ENCODE measurements around the gene RNF213.

DNA sequence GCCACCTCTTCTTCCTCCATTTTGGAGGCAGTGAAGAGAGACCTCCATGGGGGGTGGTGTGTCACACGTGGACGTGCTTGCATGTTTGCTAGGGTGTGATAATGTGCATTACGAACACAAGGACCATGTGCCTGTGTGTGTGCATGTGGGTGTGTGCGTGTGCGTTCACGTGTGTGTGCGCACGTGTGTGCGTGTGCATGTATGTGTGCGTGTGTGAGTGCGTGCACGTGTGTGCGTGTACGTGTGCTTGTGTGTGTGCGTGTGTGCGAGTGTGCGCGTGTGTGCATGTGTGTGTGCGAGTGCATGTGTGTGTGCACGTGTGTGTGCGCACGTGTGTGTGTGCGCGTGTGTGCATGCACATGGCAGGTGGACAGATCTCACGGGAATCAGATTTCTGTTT lies 29.5 kb downstream of the RNF213 start:
- TF ChIP-seq POLR2A (IDR thresholded peaks at IDR 0.05) = no peak
- TF ChIP-seq, protein P1, sequence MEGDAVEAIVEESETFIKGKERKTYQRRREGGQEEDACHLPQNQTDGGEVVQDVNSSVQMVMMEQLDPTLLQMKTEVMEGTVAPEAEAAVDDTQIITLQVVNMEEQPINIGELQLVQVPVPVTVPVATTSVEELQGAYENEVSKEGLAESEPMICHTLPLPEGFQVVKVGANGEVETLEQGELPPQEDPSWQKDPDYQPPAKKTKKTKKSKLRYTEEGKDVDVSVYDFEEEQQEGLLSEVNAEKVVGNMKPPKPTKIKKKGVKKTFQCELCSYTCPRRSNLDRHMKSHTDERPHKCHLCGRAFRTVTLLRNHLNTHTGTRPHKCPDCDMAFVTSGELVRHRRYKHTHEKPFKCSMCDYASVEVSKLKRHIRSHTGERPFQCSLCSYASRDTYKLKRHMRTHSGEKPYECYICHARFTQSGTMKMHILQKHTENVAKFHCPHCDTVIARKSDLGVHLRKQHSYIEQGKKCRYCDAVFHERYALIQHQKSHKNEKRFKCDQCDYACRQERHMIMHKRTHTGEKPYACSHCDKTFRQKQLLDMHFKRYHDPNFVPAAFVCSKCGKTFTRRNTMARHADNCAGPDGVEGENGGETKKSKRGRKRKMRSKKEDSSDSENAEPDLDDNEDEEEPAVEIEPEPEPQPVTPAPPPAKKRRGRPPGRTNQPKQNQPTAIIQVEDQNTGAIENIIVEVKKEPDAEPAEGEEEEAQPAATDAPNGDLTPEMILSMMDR (IDR thresholded peaks at IDR 0.05) = no peak
